PC-3 (cell line): ENCODE measurements around the gene RABGEF1.
"Not testable (repeated sequence)": the region's sequence is repeated elsewhere in the genome, so short reads cannot be mapped to it uniquely, and the experiment has no call there.

Source experiments
- EZH2 ChIP-seq: fragments of 300-600 bp; sonication (generic); IDR thresholded peaks from one replicate; pipeline ENCODE4 v1.6.1; 2017; ENCODE audit warnings: antibody characterized with exemption, mild to moderate bottlenecking, low read length; ENCODE audit not compliant: unreplicated experiment
- TF ChIP-seq, protein P1 (sequence below): fragments of 300-600 bp; sonication (generic); conservative IDR thresholded peaks from 2 replicates; pipeline ENCODE4 v1.5.1; 2017; ENCODE audit warnings: antibody characterized with exemption, low read depth, mild to moderate bottlenecking, low read length

DNA sequence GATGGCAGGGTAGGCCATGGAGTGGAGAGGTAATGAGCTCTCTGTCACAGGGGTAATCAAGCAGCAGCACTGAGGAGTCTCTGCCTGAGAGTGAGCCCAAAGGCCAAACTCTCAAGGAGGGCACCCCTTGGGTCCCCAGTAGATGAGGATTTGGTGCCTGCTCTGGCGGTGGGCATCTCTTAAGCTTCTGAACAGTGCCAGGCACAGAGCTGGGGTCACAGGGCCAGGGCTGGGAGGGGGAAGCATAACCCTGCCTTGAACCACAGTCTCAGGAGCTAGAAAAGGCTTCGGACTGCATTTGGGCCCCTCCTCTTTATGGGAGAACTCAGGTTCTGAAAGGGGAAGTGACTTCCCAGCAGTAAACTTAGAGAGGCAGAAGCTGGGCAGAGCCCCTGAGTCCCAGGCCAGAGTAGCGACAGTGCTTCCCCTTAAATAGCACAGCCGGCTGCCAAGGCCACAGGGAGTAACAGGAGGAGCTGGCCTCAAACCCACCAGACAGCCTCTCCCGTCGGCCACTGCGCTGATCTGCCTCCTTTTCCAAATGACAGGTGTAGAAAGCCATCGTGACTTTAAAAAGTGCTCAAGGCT, 76.8 kb downstream of the RABGEF1 start:
- TF ChIP-seq, protein P1, sequence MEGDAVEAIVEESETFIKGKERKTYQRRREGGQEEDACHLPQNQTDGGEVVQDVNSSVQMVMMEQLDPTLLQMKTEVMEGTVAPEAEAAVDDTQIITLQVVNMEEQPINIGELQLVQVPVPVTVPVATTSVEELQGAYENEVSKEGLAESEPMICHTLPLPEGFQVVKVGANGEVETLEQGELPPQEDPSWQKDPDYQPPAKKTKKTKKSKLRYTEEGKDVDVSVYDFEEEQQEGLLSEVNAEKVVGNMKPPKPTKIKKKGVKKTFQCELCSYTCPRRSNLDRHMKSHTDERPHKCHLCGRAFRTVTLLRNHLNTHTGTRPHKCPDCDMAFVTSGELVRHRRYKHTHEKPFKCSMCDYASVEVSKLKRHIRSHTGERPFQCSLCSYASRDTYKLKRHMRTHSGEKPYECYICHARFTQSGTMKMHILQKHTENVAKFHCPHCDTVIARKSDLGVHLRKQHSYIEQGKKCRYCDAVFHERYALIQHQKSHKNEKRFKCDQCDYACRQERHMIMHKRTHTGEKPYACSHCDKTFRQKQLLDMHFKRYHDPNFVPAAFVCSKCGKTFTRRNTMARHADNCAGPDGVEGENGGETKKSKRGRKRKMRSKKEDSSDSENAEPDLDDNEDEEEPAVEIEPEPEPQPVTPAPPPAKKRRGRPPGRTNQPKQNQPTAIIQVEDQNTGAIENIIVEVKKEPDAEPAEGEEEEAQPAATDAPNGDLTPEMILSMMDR = not testable (repeated sequence)
- not testable (repeated sequence) for TF ChIP-seq EZH2
